ENCODE measurements around the gene PRR13. TPM values are rescaled to one million over a fixed set of nuclear protein-coding genes. Genes with fewer than 3 reads are reported as not detected.
"Not testable (repeated sequence)": the region's sequence is repeated elsewhere in the genome, so short reads cannot be mapped to it uniquely, and the experiment has no call there.

PRR13 gene
- total RNA-seq, result 4.9 TPM

GRCh38 chr12:53441040-53441833 is at the start of gene PRR13:
TSS of gene PRR13 (plus strand) at chr12:53441734. CDS start at chr12:53442715, 981 bp downstream.
- DNase-seq (ENCODE audit: low spot score in 2 of 2) (peak; percentile 84 to 93), FAIRE-seq (peak; percentile 28)

- no peak for FAIRE-seq
Observed at GRCh38 chr12:53399896-53400295, 41.6 kb upstream of the PRR13 start.

GRCh38 chr12:53402351-53402750 is 39.2 kb upstream of the PRR13 start:
- not testable (repeated sequence) for FAIRE-seq; DNase-seq (ENCODE audit: low spot score in 2 of 2)

More at GRCh38 chr12:53399896-53400295, 41.6 kb upstream of the PRR13 start:
- DNase-seq (ENCODE audit: low spot score in 2 of 2), result no peak

- DNase-seq (ENCODE audit: low spot score in 2 of 2) (no peak), FAIRE-seq (no peak)
Observed at GRCh38 chr12:53402871-53403270, 38.7 kb upstream of the PRR13 start.

- DNase-seq (ENCODE audit: low spot score in 2 of 2) (no peak), FAIRE-seq (no peak)
Observed at GRCh38 chr12:53410951-53411350, 30.6 kb upstream of the PRR13 start.

GRCh38 chr12:53413485-53414204 is 27.9 kb upstream of the PRR13 start:
- FAIRE-seq (no peak), DNase-seq (ENCODE audit: low spot score in 2 of 2) (no peak)

- DNase-seq (ENCODE audit: low spot score in 2 of 2), result no peak
Observed at GRCh38 chr12:53414756-53415417, 26.6 kb upstream of the PRR13 start.

GRCh38 chr12:53415752-53416389 is 25.7 kb upstream of the PRR13 start:
- FAIRE-seq; DNase-seq (ENCODE audit: low spot score in 2 of 2): not testable (repeated sequence)

More at GRCh38 chr12:53414756-53415417, 26.6 kb upstream of the PRR13 start:
- no peak for FAIRE-seq

- not testable (repeated sequence) for FAIRE-seq; DNase-seq (ENCODE audit: low spot score in 2 of 2)
Observed at GRCh38 chr12:53417291-53417816, 24.2 kb upstream of the PRR13 start.

GRCh38 chr12:53418221-53418620 is 23.3 kb upstream of the PRR13 start:
- DNase-seq (ENCODE audit: low spot score in 2 of 2) (no peak), FAIRE-seq (no peak)

GRCh38 chr12:53419756-53420155 is 21.8 kb upstream of the PRR13 start:
- DNase-seq (ENCODE audit: low spot score in 2 of 2) (no peak), FAIRE-seq (no peak)

GRCh38 chr12:53422247-53422646 is 19.3 kb upstream of the PRR13 start:
- DNase-seq (ENCODE audit: low spot score in 2 of 2); FAIRE-seq: not testable (repeated sequence)

- DNase-seq (ENCODE audit: low spot score in 2 of 2) (no peak), FAIRE-seq (no peak)
Observed at GRCh38 chr12:53423597-53423996, 17.9 kb upstream of the PRR13 start, which contains the start of gene AMHR2. TSS of gene AMHR2 (plus strand) at chr12:53423855. CDS start at chr12:53423935, 80 bp downstream.

GRCh38 chr12:53424626-53425514 is 16.7 kb upstream of the PRR13 start:
- FAIRE-seq (no peak), DNase-seq (ENCODE audit: low spot score in 2 of 2) (no peak)

GRCh38 chr12:53425515-53426150 is 15.9 kb upstream of the PRR13 start:
- FAIRE-seq, result no peak

GRCh38 chr12:53427905-53428594 is 13.5 kb upstream of the PRR13 start:
- DNase-seq (ENCODE audit: low spot score in 2 of 2), result no peak
- no peak for FAIRE-seq

More at GRCh38 chr12:53425515-53426150, 15.9 kb upstream of the PRR13 start:
- no peak for DNase-seq (ENCODE audit: low spot score in 2 of 2)

- DNase-seq (ENCODE audit: low spot score in 2 of 2) (no peak), FAIRE-seq (no peak)
Observed at GRCh38 chr12:53428741-53429140, 12.8 kb upstream of the PRR13 start.

GRCh38 chr12:53430116-53430515 is 11.4 kb upstream of the PRR13 start:
- DNase-seq (ENCODE audit: low spot score in 2 of 2) (no peak), FAIRE-seq (no peak)
